Activated T-cell treated with anti-CD3 and anti-CD28 coated beads, Interleukin-2, amount 50 U/mL, for 72 hours (primary cell): ENCODE results near the gene WFS1. TPM values are rescaled to one million over a fixed set of nuclear protein-coding genes. Genes with fewer than 3 reads are reported as not detected.

Experiments
- ATAC-seq, 2 donors: fragments of 150-1000 bp; cut with Tn5 transposase; replicated peaks in 1 of 2; 2 replicates each; pipeline ENCODE4 v1.10.0; 2021; ENCODE audit warnings: moderate library complexity in 2 of 2, mild to moderate bottlenecking in 1 of 2
- DNase-seq, 2 donors: peaks; one replicate each; pipeline ENCODE4 v3.0.0; 2021 to 2022; ENCODE audit warnings: mixed read lengths in 1 of 2
- H3K27ac Mint-ChIP-seq: one replicate; pipeline ENCODE4 v1.8.0; 2022; ENCODE audit warnings: mild to moderate bottlenecking, moderate library complexity, mixed read lengths
- H3K27me3 Mint-ChIP-seq: one replicate; pipeline ENCODE4 v1.8.0; 2022; ENCODE audit warnings: low read depth, mixed read lengths
- H3K36me3 Mint-ChIP-seq, 2 donors: one replicate each; pipeline ENCODE4 v1.8.0; 2022; ENCODE audit warnings: mixed read lengths in 2 of 2, mild to moderate bottlenecking in 1 of 2; ENCODE audit not compliant: insufficient read depth in 2 of 2
- H3K4me1 Mint-ChIP-seq: one replicate; pipeline ENCODE4 v1.8.0; 2022; ENCODE audit warnings: low read depth, mixed read lengths
- H3K4me3 Mint-ChIP-seq, 2 donors: one replicate each; pipeline ENCODE4 v1.8.0; 2022; ENCODE audit warnings: mild to moderate bottlenecking in 2 of 2, mixed read lengths in 2 of 2, moderate library complexity in 2 of 2
- H3K9me3 Mint-ChIP-seq, 2 donors: one replicate each; pipeline ENCODE4 v1.8.0; 2022; ENCODE audit warnings: mixed read lengths in 2 of 2
- total RNA-seq, 2 donors: library from RNA; stranded (reverse); gene quantifications; one replicate each; pipeline ENCODE4 v1.2.3, GENCODE V29; 2022

Gene WFS1
- total RNA-seq: 1 to 10 TPM; 5.3 to 7.4 TPM

- Mint-ChIP-seq H3K36me3 (no peaks in the 10 kb centered on the region), H3K4me1 (peaks cover 5% of the 10 kb centered on the region), H3K27ac (no peak within 1 kb of the TSS), H3K27me3 (peaks cover 7% of the 10 kb centered on the region), H3K9me3 (no peaks in the 10 kb centered on the region), H3K4me3 (peak within 1 kb of the TSS; percentile 80 to 85)
- DNase-seq (peak; percentile 98), ATAC-seq (peak; percentile 100)
Observed at GRCh38 chr4:6269616-6270511, at the start of gene WFS1. TSS of gene WFS1 (plus strand) at chr4:6269850. CDS start at chr4:6277456, 7,606 bp downstream.

- H3K27ac Mint-ChIP-seq: no peak overlapping the region
- no peaks in the 10 kb centered on the region for H3K4me1 Mint-ChIP-seq
- peak overlapping the region in 1 of 2 donors; percentile 47 for H3K4me3 Mint-ChIP-seq
- peaks cover 79% of the 10 kb centered on the region for H3K27me3 Mint-ChIP-seq
- ATAC-seq (no peak), DNase-seq (no peak)
- H3K36me3 Mint-ChIP-seq: no peaks in the 10 kb centered on the region
- no peaks in the 10 kb centered on the region for H3K9me3 Mint-ChIP-seq
Observed at GRCh38 chr4:6221301-6221850, 48.3 kb upstream of the WFS1 start.

GRCh38 chr4:6221851-6222760 is 47.5 kb upstream of the WFS1 start:
- Mint-ChIP-seq H3K4me3 (peak overlapping the region in 1 of 2 donors; percentile 47), H3K36me3 (no peaks in the 10 kb centered on the region), H3K27ac (no peak overlapping the region), H3K9me3 (no peaks in the 10 kb centered on the region), H3K27me3 (peaks cover 73% of the 10 kb centered on the region), H3K4me1 (no peaks in the 10 kb centered on the region)
- ATAC-seq: peak; percentile 39 to 84
- peak; percentile 12 to 58 for DNase-seq

- DNase-seq: no peak
- Mint-ChIP-seq H3K4me3 (no peak overlapping the region), H3K27me3 (peaks cover 71% of the 10 kb centered on the region), H3K4me1 (no peaks in the 10 kb centered on the region), H3K27ac (no peak overlapping the region), H3K36me3 (no peaks in the 10 kb centered on the region), H3K9me3 (no peaks in the 10 kb centered on the region)
- no peak for ATAC-seq
Observed at GRCh38 chr4:6222761-6223292, 46.8 kb upstream of the WFS1 start.

GRCh38 chr4:6224735-6225134 is 44.9 kb upstream of the WFS1 start:
- Mint-ChIP-seq H3K4me3 (no peak overlapping the region), H3K9me3 (no peaks in the 10 kb centered on the region), H3K27me3 (peaks cover 55% of the 10 kb centered on the region), H3K27ac (no peak overlapping the region), H3K4me1 (no peaks in the 10 kb centered on the region), H3K36me3 (no peaks in the 10 kb centered on the region)
- ATAC-seq: no peak
- no peak for DNase-seq

- Mint-ChIP-seq H3K27me3 (peaks cover 51% of the 10 kb centered on the region), H3K27ac (no peak overlapping the region), H3K4me3 (no peak overlapping the region), H3K9me3 (no peaks in the 10 kb centered on the region), H3K36me3 (no peaks in the 10 kb centered on the region), H3K4me1 (no peaks in the 10 kb centered on the region)
- no peak for DNase-seq
- ATAC-seq: no peak
Observed at GRCh38 chr4:6225469-6225868, 44.2 kb upstream of the WFS1 start.

- H3K27ac Mint-ChIP-seq: no peak overlapping the region
- H3K9me3 Mint-ChIP-seq: no peaks in the 10 kb centered on the region
- peaks cover 41% of the 10 kb centered on the region for H3K27me3 Mint-ChIP-seq
- no peaks in the 10 kb centered on the region for H3K36me3 Mint-ChIP-seq
- no peaks in the 10 kb centered on the region for H3K4me1 Mint-ChIP-seq
- DNase-seq (no peak), ATAC-seq (no peak)
- no peak overlapping the region for H3K4me3 Mint-ChIP-seq
Observed at GRCh38 chr4:6226506-6226905, 43.1 kb upstream of the WFS1 start.

- Mint-ChIP-seq H3K4me3 (no peak overlapping the region), H3K36me3 (no peaks in the 10 kb centered on the region), H3K4me1 (no peaks in the 10 kb centered on the region), H3K9me3 (no peaks in the 10 kb centered on the region), H3K27ac (no peak overlapping the region), H3K27me3 (peaks cover 36% of the 10 kb centered on the region)
- no peak for ATAC-seq
- no peak for DNase-seq
Observed at GRCh38 chr4:6227412-6228157, 42.1 kb upstream of the WFS1 start.

- H3K4me1 Mint-ChIP-seq: no peaks in the 10 kb centered on the region
- ATAC-seq (no peak), DNase-seq (no peak)
- H3K36me3 Mint-ChIP-seq: no peaks in the 10 kb centered on the region
- H3K9me3 Mint-ChIP-seq: no peaks in the 10 kb centered on the region
- H3K27ac Mint-ChIP-seq: no peak overlapping the region
- H3K27me3 Mint-ChIP-seq: peaks cover 28% of the 10 kb centered on the region
- H3K4me3 Mint-ChIP-seq: no peak overlapping the region
Observed at GRCh38 chr4:6228158-6229067, 41.2 kb upstream of the WFS1 start.

GRCh38 chr4:6229095-6229494 is 40.6 kb upstream of the WFS1 start:
- DNase-seq: no peak
- H3K36me3 Mint-ChIP-seq: no peaks in the 10 kb centered on the region
- H3K9me3 Mint-ChIP-seq: no peaks in the 10 kb centered on the region
- H3K4me3 Mint-ChIP-seq: no peak overlapping the region
- ATAC-seq: no peak
- no peak overlapping the region for H3K27ac Mint-ChIP-seq
- peaks cover 21% of the 10 kb centered on the region for H3K27me3 Mint-ChIP-seq
- H3K4me1 Mint-ChIP-seq: no peaks in the 10 kb centered on the region

GRCh38 chr4:6229671-6230501 is 39.8 kb upstream of the WFS1 start:
- H3K4me3 Mint-ChIP-seq: no peak overlapping the region
- ATAC-seq (no peak), DNase-seq (no peak)
- H3K27ac Mint-ChIP-seq: no peak overlapping the region
- no peaks in the 10 kb centered on the region for H3K4me1 Mint-ChIP-seq
- H3K27me3 Mint-ChIP-seq: peaks cover 13% of the 10 kb centered on the region
- H3K9me3 Mint-ChIP-seq: no peaks in the 10 kb centered on the region
- no peaks in the 10 kb centered on the region for H3K36me3 Mint-ChIP-seq
